IMR-90 (cell line): ENCODE data around the gene HAND2. TPM values are rescaled to one million over a fixed set of nuclear protein-coding genes. Genes with fewer than 3 reads are reported as not detected.

Experiments used
- ATAC-seq: fragments of 200-7000 bp; cut with Tn5 transposase; 2 replicates; pipeline ENCODE4 v1.9.1; 2020; ENCODE audit warnings: low read depth, mild to moderate bottlenecking, moderate library complexity
- BruUV-seq: library from RNA; stranded (reverse); fragments of 400-500 nt; replicated peaks from 2 replicates; lab custom pipeline; 2021; lab: Mats Ljungman, UMichigan
- CTCF ChIA-PET: fragments of 300-600 bp; formaldehyde crosslinking; extraction: SDS; loops from one replicate; lab custom pipeline; 2021; ENCODE audit warnings: antibody characterized with exemption; lab: Yijun Ruan, JAX
- POLR2A ChIA-PET: fragments of 300-600 bp; sonication (Branson Sonifier 250); formaldehyde crosslinking; loops from one replicate; lab custom pipeline; 2022; ENCODE audit warnings: antibody characterized with exemption; ENCODE audit not compliant: unreplicated experiment; lab: Charles Lee
- DNase-seq: peaks from one replicate; pipeline ENCODE4 v3.0.0; 2013
- H2AFZ ChIP-seq: replicated peaks from 2 replicates; pipeline ENCODE3; 2013; ENCODE audit warnings: low read length, mild to moderate bottlenecking; ENCODE audit not compliant: poor library complexity
- H2AK5ac ChIP-seq: 2 replicates; pipeline ENCODE4 v1.6.1; 2013; ENCODE audit warnings: low read depth, low read length, inconsistent platforms
- H2AK9ac ChIP-seq: replicated peaks from 2 replicates; pipeline ENCODE3; 2013; ENCODE audit warnings: mild to moderate bottlenecking, low read depth, low read length, moderate library complexity; ENCODE audit not compliant: poor library complexity
- H2BK120ac ChIP-seq: 2 replicates; pipeline ENCODE4 v1.6.1; 2013; ENCODE audit warnings: low read depth, low read length, inconsistent platforms
- H2BK15ac ChIP-seq: 3 replicates; pipeline ENCODE4 v1.6.1; 2013; ENCODE audit warnings: low read depth, low read length, inconsistent platforms
- H2BK20ac ChIP-seq: 2 replicates; pipeline ENCODE4 v1.6.1; 2013; ENCODE audit warnings: low read depth, mild to moderate bottlenecking, inconsistent platforms, low read length, moderate library complexity
- H2BK5ac ChIP-seq: 2 replicates; pipeline ENCODE4 v1.6.1; 2013; ENCODE audit warnings: mild to moderate bottlenecking, low read depth, low read length, inconsistent platforms; ENCODE audit not compliant: poor library complexity, severe bottlenecking
- H3K14ac ChIP-seq: replicated peaks from 2 replicates; pipeline ENCODE4 v1.6.1; 2013; ENCODE audit warnings: low read depth, low read length, inconsistent platforms
- H3K18ac ChIP-seq: 2 replicates; pipeline ENCODE4 v1.6.1; 2013; ENCODE audit warnings: low read depth, low read length, control low read depth
- H3K23ac ChIP-seq: 2 replicates; pipeline ENCODE4 v1.6.1; 2013; ENCODE audit warnings: low read depth, low read length, inconsistent platforms
- H3K27ac ChIP-seq: 2 replicates; pipeline ENCODE4 v1.5.1; 2013; ENCODE audit warnings: mild to moderate bottlenecking, control low read depth, low read length; ENCODE audit not compliant: insufficient read depth
- H3K27me3 ChIP-seq: 2 replicates; pipeline ENCODE4 v1.6.1; 2013; ENCODE audit warnings: low read length; ENCODE audit not compliant: control insufficient read depth, insufficient read depth
- H3K36me3 ChIP-seq: 2 replicates; pipeline ENCODE4 v1.6.1; 2013; ENCODE audit warnings: low read length, mixed read lengths; ENCODE audit not compliant: control insufficient read depth, insufficient read depth
- H3K4ac ChIP-seq: 2 replicates; pipeline ENCODE4 v1.6.1; 2013; ENCODE audit warnings: low read depth, low read length, inconsistent platforms
- H3K4me1 ChIP-seq: 2 replicates; pipeline ENCODE4 v1.6.1; 2013; ENCODE audit warnings: low read length, mixed read lengths; ENCODE audit not compliant: control insufficient read depth, insufficient read depth
- H3K4me2 ChIP-seq: 2 replicates; pipeline ENCODE4 v1.6.1; 2013; ENCODE audit warnings: low read depth, mild to moderate bottlenecking, control low read depth, low read length, moderate library complexity
- H3K4me3 ChIP-seq: 2 replicates; pipeline ENCODE4 v1.5.1; 2013; ENCODE audit warnings: low read depth, mild to moderate bottlenecking, control low read depth, low read length, moderate library complexity; ENCODE audit not compliant: insufficient read depth
- H3K56ac ChIP-seq: 2 replicates; pipeline ENCODE4 v1.6.1; 2013; ENCODE audit warnings: low read length, inconsistent platforms; ENCODE audit not compliant: insufficient read depth; ENCODE audit errors: extremely low read depth
- H3K79me1 ChIP-seq, 2 experiments: 2 replicates each; pipeline ENCODE4 v1.6.1; 2013; ENCODE audit warnings: low read length in 2 of 2, inconsistent platforms in 1 of 2, low read depth in 1 of 2
- H3K9ac ChIP-seq: 2 replicates; pipeline ENCODE4 v1.6.1; 2013; ENCODE audit warnings: low read depth, low read length, control low read depth
- H3K9me1 ChIP-seq: 2 replicates; pipeline ENCODE4 v1.6.1; 2013; ENCODE audit warnings: low read length, inconsistent platforms; ENCODE audit not compliant: insufficient read depth
- H3K9me3 ChIP-seq: 2 replicates; pipeline ENCODE4 v1.6.1; 2013; ENCODE audit warnings: low read length; ENCODE audit not compliant: control insufficient read depth, insufficient read depth
- H4K20me1 ChIP-seq: 2 replicates; pipeline ENCODE4 v1.6.1; 2013; ENCODE audit warnings: low read length, inconsistent platforms; ENCODE audit not compliant: insufficient read depth
- H4K5ac ChIP-seq: 2 replicates; pipeline ENCODE4 v1.6.1; 2013; ENCODE audit warnings: mild to moderate bottlenecking, low read depth, low read length, control low read depth
- H4K8ac ChIP-seq, 2 experiments: 2 replicates each; pipeline ENCODE4 v1.6.1; 2013; ENCODE audit warnings: low read depth in 2 of 2, low read length in 2 of 2, control low read depth in 1 of 2, inconsistent platforms in 1 of 2
- H4K91ac ChIP-seq: 2 replicates; pipeline ENCODE4 v1.6.1; 2013; ENCODE audit warnings: low read depth, low read length, inconsistent platforms; ENCODE audit not compliant: insufficient read depth
- BHLHE40 ChIP-seq: fragments of 150-350 bp; IDR thresholded peaks from 2 replicates; pipeline ENCODE4 v1.6.1; 2016; ENCODE audit warnings: mild to moderate bottlenecking, low read depth, low read length
- MAFK ChIP-seq: IDR thresholded peaks from 2 replicates; pipeline ENCODE4 v1.6.1; 2012; ENCODE audit warnings: low read depth, low read length, improper control_type of control experiment
- MAZ ChIP-seq: IDR thresholded peaks from 2 replicates; pipeline ENCODE4 v1.6.1; 2012; ENCODE audit warnings: low read depth, mild to moderate bottlenecking, low read length, improper control_type of control experiment, moderate library complexity, borderline replicate concordance
- MXI1 ChIP-seq: IDR thresholded peaks from 2 replicates; pipeline ENCODE4 v1.6.1; 2012; ENCODE audit warnings: low read depth, mild to moderate bottlenecking, low read length, moderate library complexity, borderline replicate concordance
- NFE2L2 ChIP-seq: fragments of 150-350 bp; IDR thresholded peaks from 2 replicates; pipeline ENCODE4 v1.6.1; 2016; ENCODE audit warnings: low read depth, mild to moderate bottlenecking, low read length
- RAD21 ChIP-seq: IDR thresholded peaks from 2 replicates; pipeline ENCODE4 v1.6.1; 2012; ENCODE audit warnings: low read length, improper control_type of control experiment
- SMC3 ChIP-seq: fragments of 150-350 bp; IDR thresholded peaks from 2 replicates; pipeline ENCODE4 v1.6.1; 2016; ENCODE audit warnings: low read depth, mild to moderate bottlenecking, antibody characterized with exemption, low read length, moderate library complexity
- USF2 ChIP-seq: fragments of 150-350 bp; IDR thresholded peaks from 2 replicates; pipeline ENCODE4 v1.6.1; 2017; ENCODE audit warnings: mild to moderate bottlenecking, antibody characterized with exemption, low read length, low read depth
- WGBS, 2 experiments: methylation state at CpG; one replicate each; pipeline versions ENCODE4 v1.1.5 to v1.1.7; 2013; ENCODE audit warnings: missing lambda C conversion rate in 2 of 2; ENCODE audit not compliant: insufficient read length in 1 of 2; ENCODE audit errors: extremely low coverage in 2 of 2; 5-methylcytosine and 5-hydroxymethylcytosine counted together
- dilution Hi-C: fragments of 300-500 bp; cut with HindIII; formaldehyde crosslinking; loops from one replicate; pipeline ENCODE4 v1.14.3; 2018; ENCODE audit warnings: low sequenced_read_pairs; ENCODE audit not compliant: unreplicated experiment
- in situ Hi-C: fragments of 300-500 bp; cut with MboI; formaldehyde crosslinking; loops from 3 replicates; pipeline ENCODE4 v1.14.3; 2019; ENCODE audit warnings: low sequenced_read_pairs, inconsistent platforms, mixed read lengths
- intact Hi-C: fragments of 100-400 bp; cut with micrococcal nuclease; formaldehyde crosslinking; loops from 2 replicates; pipeline ENCODE4 v1.10.0; 2022
- polyA plus RNA-seq, 3 experiments: library from polyadenylated mRNA; depleted of rRNA; stranded (reverse); fragments of >200 nt; gene quantifications; 2 replicates each; pipeline ENCODE4 v1.2.3, GENCODE V29; 2012; ENCODE audit warnings: low replicate concordance in 1 of 3
- total RNA-seq: library from RNA; depleted of rRNA; stranded (reverse); fragments of >200 nt; gene quantifications from 2 replicates; pipeline ENCODE4 v1.2.3, GENCODE V29; 2012

The HAND2 gene
- total and polyA plus RNA-seq, 2 of the 4 experiments (the other 2 are of a cell fraction) = 0.36 to 0.97 TPM

- no peaks in the 10 kb centered on the region for H3K4me1 ChIP-seq
- no peaks in the 10 kb centered on the region; the same call in 1 of the 2 replicates for H3K9me1 ChIP-seq
- no peak overlapping the region for H3K4me3 ChIP-seq
- H4K20me1 ChIP-seq = no peaks in the 10 kb centered on the region
- dilution Hi-C loops = no loop called here
- no peak overlapping the region for H2BK120ac ChIP-seq
- no peaks in the 10 kb centered on the region for H3K36me3 ChIP-seq
- no peak overlapping the region for H3K18ac ChIP-seq
- WGBS, 2 experiments = no CpG with 5 or more reads among the region's 3 CpGs
- no peak overlapping the region for H3K27ac ChIP-seq
- H4K91ac ChIP-seq = no peak overlapping the region
- H2AFZ ChIP-seq = no peak overlapping the region
- no peak overlapping the region for H2BK15ac ChIP-seq
- H3K9me3 ChIP-seq = no peaks in the 10 kb centered on the region
- H3K56ac ChIP-seq = no peak overlapping the region
- ChIA-PET POLR2A (no interaction called here), CTCF (no interaction called here)
- H2BK20ac ChIP-seq = no peak overlapping the region
- no peak overlapping the region for H4K8ac ChIP-seq
- no peak overlapping the region for H3K14ac ChIP-seq
- H3K23ac ChIP-seq = no peak overlapping the region
- H3K9ac ChIP-seq = no peak overlapping the region
- DNase-seq = no peak
- no peak overlapping the region for H2AK5ac ChIP-seq
- no peak overlapping the region for H2AK9ac ChIP-seq
- no peak overlapping the region for H4K5ac ChIP-seq
- no TSS peak for BruUV-seq
- TF ChIP-seq MAZ = no peak
- no peak for TF ChIP-seq MXI1
- TF ChIP-seq USF2 = no peak
- TF ChIP-seq NFE2L2 = no peak
- TF ChIP-seq SMC3 = no peak
- TF ChIP-seq MAFK = no peak
- no peak for TF ChIP-seq RAD21
- TF ChIP-seq BHLHE40 = no peak
- no peak for ATAC-seq
- in situ Hi-C loops = no loop called here
- H2BK5ac ChIP-seq = no peak overlapping the region
- H3K27me3 ChIP-seq = peaks cover 34% of the 10 kb centered on the region
- no peaks in the 10 kb centered on the region for H3K79me1 ChIP-seq
- H3K4me2 ChIP-seq = no peak overlapping the region
- intact Hi-C loops = no loop called here
- no peak overlapping the region for H3K4ac ChIP-seq
Observed at GRCh38 chr4:173543266-173543665, 13.2 kb upstream of the HAND2 start.
